ENCODE results near the gene MYH6. TPM values are rescaled to one million over a fixed set of nuclear protein-coding genes. Genes with fewer than 3 reads are reported as not detected.

Gene MYH6
- total and polyA plus RNA-seq, 2 donors (not counting 1 experiment from before 2014, with no cell fraction given) = not detected

DNA sequence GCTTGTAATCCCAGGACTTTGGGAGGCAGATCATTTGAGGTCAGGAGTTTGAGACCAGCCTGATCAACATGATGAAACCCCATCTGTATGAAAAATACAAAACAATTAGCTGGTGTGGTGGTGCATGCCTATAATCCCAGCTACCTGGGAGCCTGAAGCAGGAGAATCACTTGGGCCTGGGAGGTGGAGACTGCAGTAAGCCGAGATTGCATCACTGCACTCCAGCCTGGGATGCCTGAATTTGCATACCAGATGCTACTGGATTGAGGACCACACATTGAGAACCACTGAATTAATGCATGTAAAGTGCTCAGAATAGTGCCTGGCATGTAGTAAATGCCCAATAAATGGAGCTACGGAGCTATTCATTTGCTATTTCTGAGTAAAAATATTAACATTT, 42.3 kb upstream of the MYH6 start:
- Mint-ChIP-seq H3K4me3 (no peak overlapping the region), H3K4me1 (no peaks in the 10 kb centered on the region), H3K9me3 (ENCODE audit: insufficient read depth) (no peaks in the 10 kb centered on the region), H3K27me3 (peaks cover 37% of the 10 kb centered on the region), H3K27ac (no peak overlapping the region)
- ATAC-seq (ENCODE audit: low read depth) (no peak), DNase-seq (no peak)
- no peaks in the 10 kb centered on the region for H3K36me3 ChIP-seq (replicated peaks in 1 of 2; ENCODE audit: control extremely low read depth in 1 of 2, control insufficient read depth in 1 of 2, extremely low read depth in 1 of 2, insufficient read depth in 2 of 2, low read length in 1 of 2)
- H2AFZ ChIP-seq (ENCODE audit: insufficient read depth, low read depth, low read length, poor library complexity, severe bottlenecking) = no peak overlapping the region
- no peak overlapping the region for H3K27ac ChIP-seq (ENCODE audit: low read length in 2 of 2)
- no peaks in the 10 kb centered on the region for H3K79me2 ChIP-seq (ENCODE audit: control insufficient read depth, insufficient read depth, low read length)
- H3K4me1 ChIP-seq (ENCODE audit: control insufficient read depth in 2 of 2, insufficient read depth in 2 of 2, low read length in 2 of 2) = no peaks in the 10 kb centered on the region
- H3K9me3 ChIP-seq (ENCODE audit: control extremely low read depth in 1 of 3, control insufficient read depth in 2 of 3, insufficient read depth in 1 of 3, low read length in 2 of 3) = no peaks in the 10 kb centered on the region
- no peak for TF ChIP-seq EZH2 (IDR thresholded peaks at IDR 0.05; ENCODE audit: borderline replicate concordance, insufficient read depth, low read depth, low read length, poor library complexity, severe bottlenecking)
- TF ChIP-seq, protein P1, sequence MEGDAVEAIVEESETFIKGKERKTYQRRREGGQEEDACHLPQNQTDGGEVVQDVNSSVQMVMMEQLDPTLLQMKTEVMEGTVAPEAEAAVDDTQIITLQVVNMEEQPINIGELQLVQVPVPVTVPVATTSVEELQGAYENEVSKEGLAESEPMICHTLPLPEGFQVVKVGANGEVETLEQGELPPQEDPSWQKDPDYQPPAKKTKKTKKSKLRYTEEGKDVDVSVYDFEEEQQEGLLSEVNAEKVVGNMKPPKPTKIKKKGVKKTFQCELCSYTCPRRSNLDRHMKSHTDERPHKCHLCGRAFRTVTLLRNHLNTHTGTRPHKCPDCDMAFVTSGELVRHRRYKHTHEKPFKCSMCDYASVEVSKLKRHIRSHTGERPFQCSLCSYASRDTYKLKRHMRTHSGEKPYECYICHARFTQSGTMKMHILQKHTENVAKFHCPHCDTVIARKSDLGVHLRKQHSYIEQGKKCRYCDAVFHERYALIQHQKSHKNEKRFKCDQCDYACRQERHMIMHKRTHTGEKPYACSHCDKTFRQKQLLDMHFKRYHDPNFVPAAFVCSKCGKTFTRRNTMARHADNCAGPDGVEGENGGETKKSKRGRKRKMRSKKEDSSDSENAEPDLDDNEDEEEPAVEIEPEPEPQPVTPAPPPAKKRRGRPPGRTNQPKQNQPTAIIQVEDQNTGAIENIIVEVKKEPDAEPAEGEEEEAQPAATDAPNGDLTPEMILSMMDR (IDR thresholded peaks at IDR 0.05) = no peak
- intact Hi-C loops (cut with micrococcal nuclease) = no loop called here
- H3K4me3 ChIP-seq (ENCODE audit: control extremely low read depth in 1 of 5, extremely low read depth in 1 of 5, insufficient read depth in 1 of 5, low read depth in 2 of 5, low read length in 4 of 5) = no peak overlapping the region
- ChIA-PET CTCF (no interaction called here), POLR2A (no interaction called here)
- H4K20me1 ChIP-seq (ENCODE audit: control insufficient read depth, insufficient read depth, low read length, poor library complexity, severe bottlenecking) = no peaks in the 10 kb centered on the region
- peaks cover 0 to 22% (median 8%) of the 10 kb centered on the region in 4 experiments for H3K27me3 ChIP-seq (replicated peaks in 1 of 4; ENCODE audit: control extremely low read depth in 1 of 4, control insufficient read depth in 3 of 4, insufficient read depth in 4 of 4, low read length in 3 of 4)
- WGBS (ENCODE audit: insufficient coverage) = 71% methylated on average over 1 of the region's 2 CpGs
- H3K9ac ChIP-seq (ENCODE audit: low read length) = no peak overlapping the region
- H3K4me2 ChIP-seq (replicated peaks; ENCODE audit: low read depth, low read length, poor library complexity, severe bottlenecking) = no peak overlapping the region

- WGBS (ENCODE audit: insufficient coverage) = 92% methylated on average over 1 of the region's 1 CpG
- H3K4me3 Mint-ChIP-seq = no peak overlapping the region
- no peaks in the 10 kb centered on the region for H3K9me3 Mint-ChIP-seq (ENCODE audit: insufficient read depth)
- no peaks in the 10 kb centered on the region for H3K4me1 ChIP-seq (ENCODE audit: control insufficient read depth in 2 of 2, insufficient read depth in 2 of 2, low read length in 2 of 2)
- ATAC-seq (ENCODE audit: low read depth) = no peak
- no peak overlapping the region for H2AFZ ChIP-seq (ENCODE audit: insufficient read depth, low read depth, low read length, poor library complexity, severe bottlenecking)
- H3K27ac ChIP-seq (ENCODE audit: low read length in 2 of 2) = no peak overlapping the region
- no peaks in the 10 kb centered on the region for H4K20me1 ChIP-seq (ENCODE audit: control insufficient read depth, insufficient read depth, low read length, poor library complexity, severe bottlenecking)
- CTCF ChIA-PET = no interaction called here
- no peak overlapping the region for H3K27ac Mint-ChIP-seq
- TF ChIP-seq, protein P1 (IDR thresholded peaks at IDR 0.05) = no peak
- no peak for TF ChIP-seq EZH2 (IDR thresholded peaks at IDR 0.05; ENCODE audit: borderline replicate concordance, insufficient read depth, low read depth, low read length, poor library complexity, severe bottlenecking)
- H3K4me2 ChIP-seq (replicated peaks; ENCODE audit: low read depth, low read length, poor library complexity, severe bottlenecking) = no peak overlapping the region
- H3K79me2 ChIP-seq (ENCODE audit: control insufficient read depth, insufficient read depth, low read length) = no peaks in the 10 kb centered on the region
- H3K9me3 ChIP-seq (ENCODE audit: control extremely low read depth in 1 of 3, control insufficient read depth in 2 of 3, insufficient read depth in 1 of 3, low read length in 2 of 3) = no peaks in the 10 kb centered on the region
- no peak overlapping the region for H3K4me3 ChIP-seq (ENCODE audit: control extremely low read depth in 1 of 5, extremely low read depth in 1 of 5, insufficient read depth in 1 of 5, low read depth in 2 of 5, low read length in 4 of 5)
- H3K4me1 Mint-ChIP-seq = no peaks in the 10 kb centered on the region
- POLR2A ChIA-PET = no interaction called here
- H3K27me3 Mint-ChIP-seq = peaks cover 31% of the 10 kb centered on the region
- intact Hi-C loops (cut with micrococcal nuclease) = no loop called here
- H3K36me3 ChIP-seq (replicated peaks in 1 of 2; ENCODE audit: control extremely low read depth in 1 of 2, control insufficient read depth in 1 of 2, extremely low read depth in 1 of 2, insufficient read depth in 2 of 2, low read length in 1 of 2) = no peaks in the 10 kb centered on the region
- H3K9ac ChIP-seq (ENCODE audit: low read length) = no peak overlapping the region
- H3K27me3 ChIP-seq (replicated peaks in 1 of 4; ENCODE audit: control extremely low read depth in 1 of 4, control insufficient read depth in 3 of 4, insufficient read depth in 4 of 4, low read length in 3 of 4) = peaks cover 0 to 22% (median 8%) of the 10 kb centered on the region in 4 experiments
- no peak for DNase-seq
Measured at GRCh38 chr14:23449314-23449713, 41.2 kb upstream of the MYH6 start.
